Liver (tissue), 9 donors: ENCODE results near the gene PPP2R5B. TPM values are rescaled to one million over a fixed set of nuclear protein-coding genes. Genes with fewer than 3 reads are reported as not detected.

Experiments
- DNase-seq: peaks from one replicate; pipeline ENCODE4 v3.0.0-alpha.2; 2017; ENCODE audit warnings: low spot score
- H3K27ac ChIP-seq, 2 donors: one replicate each; pipeline ENCODE4 v1.7.0; 2013; ENCODE audit warnings: inconsistent platforms in 2 of 2, low read length in 2 of 2, control low read depth in 1 of 2, low read depth in 1 of 2, mild to moderate bottlenecking in 1 of 2
- H3K27me3 ChIP-seq, 4 donors: one replicate each; pipeline versions ENCODE4 v1.6.1 to v1.7.0; 2013; ENCODE audit warnings: low read length in 3 of 4, inconsistent platforms in 1 of 4, mild to moderate bottlenecking in 1 of 4, moderate library complexity in 1 of 4; ENCODE audit not compliant: control insufficient read depth in 4 of 4, insufficient read depth in 4 of 4
- H3K36me3 ChIP-seq, 4 donors: one replicate each; pipeline versions ENCODE4 v1.6.1 to v1.7.0; 2013; ENCODE audit warnings: low read length in 3 of 4, mild to moderate bottlenecking in 3 of 4, low read depth in 1 of 4, moderate library complexity in 1 of 4; ENCODE audit not compliant: control insufficient read depth in 4 of 4, insufficient read depth in 3 of 4
- H3K4me1 ChIP-seq, 4 donors: one replicate each; pipeline versions ENCODE4 v1.6.1 to v1.7.0; 2013; ENCODE audit warnings: low read length in 3 of 4, mild to moderate bottlenecking in 3 of 4, moderate library complexity in 1 of 4; ENCODE audit not compliant: control insufficient read depth in 4 of 4, insufficient read depth in 4 of 4
- H3K4me3 ChIP-seq, 3 donors: one replicate each; pipeline versions ENCODE4 v1.6.1 to v1.7.0; 2013; ENCODE audit warnings: low read length in 3 of 3, control low read depth in 1 of 3, low read depth in 1 of 3, mild to moderate bottlenecking in 1 of 3
- H3K9ac ChIP-seq, 2 donors: one replicate each; pipeline ENCODE4 v1.7.0; 2013; ENCODE audit warnings: low read length in 2 of 2, mild to moderate bottlenecking in 2 of 2, moderate library complexity in 2 of 2, control low read depth in 1 of 2, low read depth in 1 of 2
- H3K9me3 ChIP-seq, 4 donors: one replicate each; pipeline versions ENCODE4 v1.6.1 to v1.7.0; 2013; ENCODE audit warnings: low read length in 3 of 4; ENCODE audit not compliant: control insufficient read depth in 4 of 4
- CTCF ChIP-seq: fragments of 150-350 bp; IDR thresholded peaks from 2 replicates; pipeline ENCODE4 v1.5.1; 2017; ENCODE audit warnings: improper control_type of control experiment, low read depth, low read length; ENCODE audit not compliant: missing input control
- FOXA1 ChIP-seq: IDR thresholded peaks from 2 replicates; pipeline ENCODE4 v1.6.1; 2016; ENCODE audit warnings: antibody characterized with exemption
- FOXA2 ChIP-seq: IDR thresholded peaks from 2 replicates; pipeline ENCODE4 v1.6.1; 2016; ENCODE audit warnings: antibody characterized with exemption
- GABPA ChIP-seq, 2 donors: IDR thresholded peaks in 1 of 2; conservative IDR thresholded peaks in 1 of 2; 2 replicates each; pipeline ENCODE4 v1.6.1; 2016; ENCODE audit warnings: antibody characterized with exemption in 2 of 2, mild to moderate bottlenecking in 1 of 2, moderate library complexity in 1 of 2
- HNF4G ChIP-seq: IDR thresholded peaks from 2 replicates; pipeline ENCODE4 v1.6.1; 2016; ENCODE audit warnings: antibody characterized with exemption
- JUND ChIP-seq, 2 donors: IDR thresholded peaks; 2 replicates each; pipeline ENCODE4 v1.6.1; 2016; ENCODE audit warnings: antibody characterized with exemption in 2 of 2
- MAX ChIP-seq: IDR thresholded peaks from 2 replicates; pipeline ENCODE4 v1.6.1; 2016; ENCODE audit warnings: antibody characterized with exemption
- NR2F2 ChIP-seq: IDR thresholded peaks from 2 replicates; pipeline ENCODE4 v1.6.1; 2016; ENCODE audit warnings: antibody characterized with exemption
- RAD21 ChIP-seq, 2 donors: IDR thresholded peaks; 2 replicates each; pipeline ENCODE4 v1.6.1; 2016; ENCODE audit warnings: antibody characterized with exemption in 2 of 2, mild to moderate bottlenecking in 2 of 2
- REST ChIP-seq: IDR thresholded peaks from 2 replicates; pipeline ENCODE4 v1.6.1; 2016; ENCODE audit warnings: antibody characterized with exemption, mild to moderate bottlenecking
- RXRA ChIP-seq, 2 donors: IDR thresholded peaks; 2 replicates each; pipeline ENCODE4 v1.6.1; 2017 to 2018; ENCODE audit warnings: antibody characterized with exemption in 2 of 2, mild to moderate bottlenecking in 1 of 2
- SP1 ChIP-seq: IDR thresholded peaks from 2 replicates; pipeline ENCODE4 v1.6.1; 2018; ENCODE audit warnings: antibody characterized with exemption, mild to moderate bottlenecking
- TAF1 ChIP-seq: conservative IDR thresholded peaks from 2 replicates; pipeline ENCODE4 v1.6.1; 2016; ENCODE audit warnings: antibody characterized with exemption, mild to moderate bottlenecking
- YY1 ChIP-seq: IDR thresholded peaks from 2 replicates; pipeline ENCODE4 v1.6.1; 2016; ENCODE audit warnings: antibody characterized with exemption, mild to moderate bottlenecking
- WGBS: extraction: QIAGEN DNeasy Blood & Tissue Kit; methylation state at CpG from one replicate; pipeline ENCODE4 v1.1.7; 2013; 5-methylcytosine and 5-hydroxymethylcytosine counted together
- polyA plus RNA-seq, 2 donors: library from polyadenylated mRNA; stranded (reverse) in 1 of 2; unstranded in 1 of 2; fragments of 200-250 nt in 1 of 2; fragments of >200 nt in 1 of 2; fragmentation: Nextera tagmentation in 1 of 2; extraction: Ambion mirVana in 1 of 2; gene quantifications; one replicate each; pipeline versions ENCODE4 v1.2.1 to v1.2.3, GENCODE V29; 2013 to 2015
- total RNA-seq, 2 donors: library from RNA; depleted of rRNA; stranded (reverse); fragments of >200 nt; gene quantifications; one replicate each; pipeline ENCODE4 v1.2.3, GENCODE V29; 2014
- TF ChIP-seq, protein P1 (sequence below): IDR thresholded peaks from 2 replicates; pipeline ENCODE4 v1.6.1; 2016; ENCODE audit warnings: antibody characterized with exemption
- TF ChIP-seq, protein P2 (sequence below): IDR thresholded peaks from 2 replicates; pipeline ENCODE4 v1.6.1; 2016; ENCODE audit warnings: antibody characterized with exemption
- donor health status: healthy.
- donor health status: healthy.
- donor health status: healthy.
- donor health status: healthy.
- donor health status: healthy.

PPP2R5B gene
- total and polyA plus RNA-seq, 4 donors, result 2.9 to 6.6 (median 5.1) TPM

GRCh38 chr11:64933213-64933934, 8.9 kb downstream of the PPP2R5B start:
- no peaks in the 10 kb centered on the region for H3K9me3 ChIP-seq
- TF ChIP-seq, protein P1, sequence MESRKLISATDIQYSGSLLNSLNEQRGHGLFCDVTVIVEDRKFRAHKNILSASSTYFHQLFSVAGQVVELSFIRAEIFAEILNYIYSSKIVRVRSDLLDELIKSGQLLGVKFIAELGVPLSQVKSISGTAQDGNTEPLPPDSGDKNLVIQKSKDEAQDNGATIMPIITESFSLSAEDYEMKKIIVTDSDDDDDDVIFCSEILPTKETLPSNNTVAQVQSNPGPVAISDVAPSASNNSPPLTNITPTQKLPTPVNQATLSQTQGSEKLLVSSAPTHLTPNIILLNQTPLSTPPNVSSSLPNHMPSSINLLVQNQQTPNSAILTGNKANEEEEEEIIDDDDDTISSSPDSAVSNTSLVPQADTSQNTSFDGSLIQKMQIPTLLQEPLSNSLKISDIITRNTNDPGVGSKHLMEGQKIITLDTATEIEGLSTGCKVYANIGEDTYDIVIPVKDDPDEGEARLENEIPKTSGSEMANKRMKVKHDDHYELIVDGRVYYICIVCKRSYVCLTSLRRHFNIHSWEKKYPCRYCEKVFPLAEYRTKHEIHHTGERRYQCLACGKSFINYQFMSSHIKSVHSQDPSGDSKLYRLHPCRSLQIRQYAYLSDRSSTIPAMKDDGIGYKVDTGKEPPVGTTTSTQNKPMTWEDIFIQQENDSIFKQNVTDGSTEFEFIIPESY, result no peak
- TF ChIP-seq NR2F2 (no peak), REST (no peak), CTCF (no peak), MAX (no peak), TAF1 (no peak), FOXA1 (no peak), FOXA2 (no peak), GABPA (IDR thresholded peaks at IDR 0.05 in 1 of 2, conservative IDR thresholded peaks at IDR 0.05 in 1 of 2) (no peak), SP1 (no peak), JUND (IDR thresholded peaks at IDR 0.05) (no peak), RAD21 (IDR thresholded peaks at IDR 0.05) (no peak), HNF4G (no peak), YY1 (no peak), RXRA (IDR thresholded peaks at IDR 0.05) (no peak)
- TF ChIP-seq, protein P2, sequence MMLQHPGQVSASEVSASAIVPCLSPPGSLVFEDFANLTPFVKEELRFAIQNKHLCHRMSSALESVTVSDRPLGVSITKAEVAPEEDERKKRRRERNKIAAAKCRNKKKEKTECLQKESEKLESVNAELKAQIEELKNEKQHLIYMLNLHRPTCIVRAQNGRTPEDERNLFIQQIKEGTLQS, result no peak
- WGBS, result 96% methylated on average over 12 of the region's 12 CpGs
- no peak overlapping the region for H3K9ac ChIP-seq
- no peaks in the 10 kb centered on the region for H3K27me3 ChIP-seq
- H3K27ac ChIP-seq, result no peak overlapping the region
- peaks cover 5 to 49% (median 20%) of the 10 kb centered on the region in 4 donors for H3K36me3 ChIP-seq
- H3K4me3 ChIP-seq, result no peak overlapping the region
- no peak for DNase-seq
- no peaks in the 10 kb centered on the region for H3K4me1 ChIP-seq
